Islet precursor cell (in vitro differentiated cells): ENCODE results near the gene PPFIA2.
A peak's percentile ranks its signal among the peaks of the same experiment; 100 is the strongest.
"Not testable (repeated sequence)": the region's sequence is repeated elsewhere in the genome, so short reads cannot be mapped to it uniquely, and the experiment has no call there.

Experiments
- DNase-seq: peaks from one replicate; pipeline ENCODE4 v3.0.0-alpha.2; 2018

PPFIA2 gene

GRCh38 chr12:81255947-81256346 lies 503.2 kb downstream of the PPFIA2 start:
- no peak for DNase-seq

- DNase-seq, result peak; percentile 60
These were observed 503.7 kb downstream of the PPFIA2 start for GRCh38 chr12:81255456-81255855.

- no peak for DNase-seq
These were observed 505.8 kb downstream of the PPFIA2 start for GRCh38 chr12:81253360-81253759.

GRCh38 chr12:81252228-81252627 lies 506.9 kb downstream of the PPFIA2 start:
- no peak for DNase-seq

DNA sequence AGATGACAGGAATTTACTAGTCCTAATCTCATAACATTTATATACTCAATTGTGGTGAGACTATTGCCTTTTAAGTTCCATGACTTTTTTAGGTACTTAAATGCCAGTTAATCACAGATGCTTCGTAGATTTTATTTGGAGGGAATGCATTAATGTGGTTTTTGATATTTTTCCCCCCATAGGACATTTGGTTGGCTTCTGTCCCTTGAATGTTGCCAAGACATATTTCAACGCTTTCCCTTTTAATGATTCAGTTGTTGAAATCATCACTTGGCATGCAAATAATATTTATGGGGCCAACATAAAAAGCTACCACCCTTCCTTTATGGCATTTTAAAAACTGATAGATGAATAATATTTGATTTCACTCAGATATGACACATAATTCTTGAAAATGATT lies 509.2 kb downstream of the PPFIA2 start:
- no peak for DNase-seq

DNA sequence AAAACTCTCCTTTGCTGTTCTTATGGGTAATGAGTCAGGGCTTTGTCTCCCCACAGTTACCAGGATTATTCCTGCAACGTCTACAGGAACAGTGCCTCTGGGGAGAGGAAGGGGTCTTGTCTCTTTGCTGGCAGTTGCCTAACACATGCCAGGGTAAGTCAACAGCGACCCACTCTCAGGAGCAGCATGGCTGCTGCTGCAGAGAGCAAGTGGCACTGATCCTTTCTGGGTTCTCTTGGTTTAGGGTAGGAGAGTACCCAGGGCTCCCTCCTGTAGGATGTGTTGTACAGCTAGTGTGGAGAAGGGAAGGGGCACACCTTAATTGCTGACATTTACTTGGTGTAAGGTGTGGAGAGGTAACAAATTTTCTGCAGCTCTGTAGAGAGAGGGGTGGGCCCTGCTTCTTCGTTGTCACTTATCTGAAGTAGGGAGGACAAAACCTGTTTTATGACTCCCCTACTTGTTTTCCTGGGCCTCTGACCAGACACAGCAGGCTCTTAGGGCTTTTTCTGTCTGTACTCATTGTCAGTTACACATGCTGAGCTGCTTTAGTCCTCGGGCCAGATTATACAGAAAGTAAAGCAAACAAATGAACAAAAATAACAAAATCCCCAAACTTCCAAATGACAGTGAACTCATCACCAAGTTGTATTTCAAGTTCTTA lies 513.1 kb downstream of the PPFIA2 start:
- peak; percentile 69 for DNase-seq

DNA sequence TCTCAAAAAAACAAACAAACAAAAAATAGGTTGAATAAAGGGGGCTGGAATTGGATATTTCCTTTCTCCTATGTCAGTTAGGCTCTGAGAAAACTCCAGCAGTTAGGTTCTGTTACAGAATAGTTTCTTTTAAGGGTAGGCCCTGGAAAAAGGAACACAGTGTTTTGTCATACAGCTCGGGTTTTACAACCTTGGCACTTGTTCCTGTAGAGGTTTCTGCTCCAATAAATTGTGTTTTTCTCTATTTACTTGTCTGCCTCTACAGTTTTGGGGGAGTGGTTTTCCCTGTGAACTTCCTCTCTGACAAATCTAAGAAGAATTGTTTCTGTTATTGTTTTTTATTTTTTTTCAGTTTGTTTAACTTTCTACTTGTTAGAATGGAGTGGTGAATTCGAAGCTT lies 513.7 kb downstream of the PPFIA2 start:
- no peak for DNase-seq

- DNase-seq, result no peak
These were observed 527.4 kb downstream of the PPFIA2 start for GRCh38 chr12:81231574-81232368.

DNA sequence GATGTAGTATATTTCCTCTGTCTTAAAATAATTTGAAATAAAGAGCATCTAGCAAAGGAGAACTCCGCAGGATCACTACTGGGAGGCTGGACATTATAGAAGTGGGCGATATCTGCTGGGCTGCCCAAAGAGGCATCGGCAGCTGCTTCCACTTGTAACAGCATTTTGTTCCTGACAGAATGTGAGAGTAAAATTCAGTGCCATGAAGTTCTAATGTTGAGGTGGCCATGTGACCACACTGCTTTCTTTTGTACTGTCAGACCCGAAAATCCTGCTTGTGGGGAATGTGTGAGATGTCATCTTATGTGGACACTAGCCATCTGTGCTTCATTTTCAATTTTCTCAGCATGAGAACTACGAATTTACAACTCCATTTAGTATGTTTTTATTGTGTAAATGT lies 529.4 kb downstream of the PPFIA2 start:
- no peak for DNase-seq

GRCh38 chr12:81224626-81225025 lies 534.5 kb downstream of the PPFIA2 start:
- DNase-seq, result no peak

GRCh38 chr12:81222846-81223592 lies 536.1 kb downstream of the PPFIA2 start:
- no peak for DNase-seq

- DNase-seq, result no peak
These were observed 537.5 kb downstream of the PPFIA2 start for GRCh38 chr12:81221681-81222080.

DNA sequence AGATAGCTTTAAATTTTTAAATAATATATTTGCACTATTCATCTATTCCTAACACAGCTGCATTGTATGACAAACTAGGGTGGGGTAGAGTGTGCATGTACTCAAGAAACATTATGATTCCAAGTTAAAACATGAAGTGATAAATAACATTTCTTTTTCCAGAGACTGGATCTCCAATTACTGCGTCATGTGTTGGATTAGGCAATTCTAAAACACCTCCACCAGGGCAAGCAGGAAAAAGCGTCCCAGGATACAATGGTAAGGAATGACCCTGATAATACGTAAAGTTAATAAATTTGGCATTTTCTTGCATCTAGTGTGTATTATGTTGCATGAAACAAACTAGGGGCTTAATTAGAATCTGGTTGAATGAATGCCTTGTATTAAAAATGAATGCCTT lies 542.4 kb downstream of the PPFIA2 start:
- DNase-seq, result no peak

GRCh38 chr12:81212996-81213696 lies 546.0 kb downstream of the PPFIA2 start:
- no peak for DNase-seq

- no peak for DNase-seq
These were observed 547.8 kb downstream of the PPFIA2 start for GRCh38 chr12:81211306-81211705.

DNA sequence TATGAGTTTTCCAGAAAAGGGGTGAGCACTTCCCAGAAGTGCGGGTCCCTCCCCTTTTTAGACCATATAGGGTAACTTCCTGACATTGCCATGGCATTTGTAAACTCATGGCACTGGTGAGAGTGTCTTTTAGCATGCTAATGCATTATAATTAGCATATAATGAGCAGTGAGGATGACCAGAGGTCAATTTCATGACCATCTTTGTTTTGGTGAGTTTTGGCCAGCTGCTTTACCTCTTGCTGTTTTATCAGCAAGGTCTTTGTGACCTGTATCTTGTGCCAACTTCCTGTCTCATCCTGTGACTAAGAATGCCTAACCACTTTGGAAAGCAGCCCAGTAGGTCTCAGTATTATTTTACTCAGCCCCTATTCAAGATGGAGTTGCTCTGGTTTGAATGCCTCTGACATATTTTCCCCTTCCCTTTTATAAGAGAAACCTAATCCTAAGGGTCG lies 549.4 kb downstream of the PPFIA2 start:
- DNase-seq, result not testable (repeated sequence)

DNA sequence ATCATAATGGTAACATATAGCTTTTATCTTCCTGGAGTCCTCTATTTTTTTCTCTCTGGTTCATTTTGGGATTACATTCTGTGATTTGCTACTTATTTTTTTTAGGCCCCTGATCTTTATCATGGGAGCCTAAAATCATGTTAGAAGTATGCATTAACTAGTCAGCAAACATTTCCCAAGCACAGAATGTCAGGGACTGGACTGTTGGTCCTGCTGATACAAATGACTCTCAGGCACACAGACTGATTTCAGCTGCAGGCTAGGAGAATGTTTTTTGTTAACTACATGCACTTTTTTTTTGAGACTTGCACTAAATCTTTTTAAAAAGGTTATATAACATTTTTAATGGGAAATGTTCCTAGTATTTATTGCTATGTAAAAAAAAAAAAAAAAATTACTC lies 550.1 kb downstream of the PPFIA2 start:
- DNase-seq, result no peak

DNA sequence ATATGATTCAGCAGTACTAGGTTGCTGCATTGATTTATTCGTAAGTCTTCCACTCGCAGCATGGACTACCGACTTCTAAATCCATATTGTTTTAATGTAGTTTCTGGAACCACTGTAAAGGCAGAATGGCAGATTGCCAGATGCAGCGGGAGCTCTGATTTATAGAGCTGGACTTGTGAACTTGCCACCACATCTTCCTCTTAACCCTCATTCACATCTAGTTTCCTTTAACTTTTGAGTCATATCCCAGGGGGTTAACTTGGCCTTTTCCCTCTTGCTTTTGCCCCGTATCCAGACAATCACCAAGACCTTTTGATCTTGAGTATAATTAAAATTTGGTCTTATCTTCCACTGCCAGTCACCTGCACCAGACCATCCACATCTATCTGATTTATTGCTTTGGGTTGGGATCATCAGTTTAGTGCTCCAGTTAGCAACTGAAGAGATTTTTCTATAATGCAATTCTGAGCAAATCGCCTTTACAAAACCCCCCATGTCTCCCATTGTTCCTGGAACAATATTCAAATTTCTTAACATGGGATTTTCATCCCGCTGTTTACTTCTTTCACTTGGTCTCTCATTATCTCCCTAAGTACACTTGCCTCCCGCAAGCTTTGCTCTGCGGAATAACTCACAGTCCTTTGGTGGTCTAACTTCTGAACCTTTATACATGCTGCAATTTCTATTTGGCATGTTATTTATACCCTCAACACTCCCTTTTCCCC lies 550.8 kb downstream of the PPFIA2 start:
- no peak for DNase-seq
